Medulla oblongata (tissue), 1 donor: Measurements from ENCODE around the gene RETREG3.
"Not testable (repeated sequence)": the region's sequence is repeated elsewhere in the genome, so short reads cannot be mapped to it uniquely, and the experiment has no call there.

Experiments used
- DNase-seq: peaks from one replicate; pipeline ENCODE4 v3.0.0-alpha.2; 2015; ENCODE audit errors: extremely low spot score

Gene RETREG3

DNA sequence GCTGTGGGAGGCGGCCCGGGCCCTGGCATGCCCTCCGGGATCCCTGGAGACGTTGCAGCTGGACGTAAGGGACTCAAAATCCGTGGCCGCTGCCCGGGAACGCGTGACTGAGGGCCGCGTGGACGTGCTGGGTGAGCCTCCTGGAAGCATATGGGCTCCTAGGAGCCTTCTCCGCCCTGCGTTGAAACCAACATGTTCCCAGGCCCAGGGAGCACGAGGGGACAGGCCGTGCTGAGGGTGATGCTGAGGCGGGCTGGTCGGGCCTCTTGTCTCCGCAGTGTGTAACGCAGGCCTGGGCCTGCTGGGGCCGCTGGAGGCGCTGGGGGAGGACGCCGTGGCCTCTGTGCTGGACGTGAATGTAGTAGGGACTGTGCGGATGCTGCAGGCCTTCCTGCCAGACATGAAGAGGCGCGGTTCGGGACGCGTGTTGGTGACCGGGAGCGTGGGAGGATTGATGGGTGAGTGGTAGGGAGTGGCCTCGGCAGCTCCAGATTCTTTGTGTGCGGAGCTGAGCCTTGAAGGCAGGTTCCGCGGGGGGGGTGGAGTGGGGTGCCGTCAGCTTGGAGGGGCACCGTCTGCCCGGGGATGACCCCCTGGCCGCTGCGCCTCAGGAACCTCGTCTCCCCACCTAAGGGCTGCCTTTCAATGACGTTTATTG lies 55.9 kb downstream of the RETREG3 start:
- no peak for DNase-seq

DNA sequence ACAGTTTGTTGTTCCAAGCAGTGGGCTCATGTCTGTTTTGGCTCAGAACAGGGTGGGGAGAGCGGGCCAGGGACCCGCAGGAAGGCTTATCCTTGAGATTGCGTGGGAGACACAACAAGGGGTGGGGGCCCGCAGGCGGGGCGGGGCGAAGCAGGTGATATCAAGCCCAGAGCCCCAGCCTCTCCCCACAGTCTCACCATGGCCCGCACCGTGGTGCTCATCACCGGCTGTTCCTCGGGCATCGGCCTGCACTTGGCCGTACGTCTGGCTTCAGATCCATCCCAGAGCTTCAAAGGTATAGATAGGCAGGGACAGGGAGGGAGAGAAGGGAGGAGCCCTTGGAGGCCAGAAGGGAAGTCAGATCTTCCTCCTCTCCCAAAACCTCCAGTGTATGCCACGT lies 56.4 kb downstream of the RETREG3 start, which contains the start of gene HSD17B1:
Gene HSD17B1, plus strand, starts transcription at position 188 of the 400 bp plus-strand sequence. Its CDS starts 11 bp downstream, at position 199.
- DNase-seq = not testable (repeated sequence)

DNA sequence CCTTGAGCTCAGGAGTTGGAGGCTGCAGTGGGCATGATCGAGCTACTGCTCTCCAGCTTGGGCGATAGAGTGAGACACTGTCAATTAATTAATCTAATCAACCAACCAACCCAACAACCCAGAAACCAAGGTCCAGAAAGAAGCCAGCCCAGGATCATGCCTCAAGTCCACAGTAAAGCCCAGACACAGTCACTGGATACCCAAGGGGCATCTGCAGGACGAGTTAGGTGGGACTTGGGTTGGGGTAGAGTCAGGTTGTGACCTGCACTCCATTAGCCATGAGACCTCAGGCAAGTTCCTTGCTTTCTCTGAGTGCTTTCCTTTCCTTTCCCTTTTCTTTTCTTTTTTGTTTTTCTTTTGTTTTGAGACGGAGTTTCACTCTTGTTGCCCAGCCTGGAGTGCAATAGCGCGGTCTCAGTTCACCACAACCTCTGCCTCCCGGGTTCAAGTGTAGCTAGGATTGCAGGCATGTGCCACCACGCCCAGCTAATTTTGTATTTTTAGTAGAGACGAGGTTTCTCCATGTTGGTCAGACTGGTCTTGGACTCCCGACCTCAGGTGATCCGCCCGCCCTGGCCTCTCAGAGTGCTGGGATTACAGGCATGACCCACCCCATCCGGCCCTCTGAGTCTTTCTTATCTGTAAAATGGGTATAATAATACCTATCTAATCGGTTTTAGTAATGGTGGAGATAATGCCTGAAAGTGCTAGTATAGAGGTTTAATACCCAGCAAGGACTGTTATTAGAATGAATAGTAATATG lies 60.0 kb downstream of the RETREG3 start:
- no peak for DNase-seq

DNA sequence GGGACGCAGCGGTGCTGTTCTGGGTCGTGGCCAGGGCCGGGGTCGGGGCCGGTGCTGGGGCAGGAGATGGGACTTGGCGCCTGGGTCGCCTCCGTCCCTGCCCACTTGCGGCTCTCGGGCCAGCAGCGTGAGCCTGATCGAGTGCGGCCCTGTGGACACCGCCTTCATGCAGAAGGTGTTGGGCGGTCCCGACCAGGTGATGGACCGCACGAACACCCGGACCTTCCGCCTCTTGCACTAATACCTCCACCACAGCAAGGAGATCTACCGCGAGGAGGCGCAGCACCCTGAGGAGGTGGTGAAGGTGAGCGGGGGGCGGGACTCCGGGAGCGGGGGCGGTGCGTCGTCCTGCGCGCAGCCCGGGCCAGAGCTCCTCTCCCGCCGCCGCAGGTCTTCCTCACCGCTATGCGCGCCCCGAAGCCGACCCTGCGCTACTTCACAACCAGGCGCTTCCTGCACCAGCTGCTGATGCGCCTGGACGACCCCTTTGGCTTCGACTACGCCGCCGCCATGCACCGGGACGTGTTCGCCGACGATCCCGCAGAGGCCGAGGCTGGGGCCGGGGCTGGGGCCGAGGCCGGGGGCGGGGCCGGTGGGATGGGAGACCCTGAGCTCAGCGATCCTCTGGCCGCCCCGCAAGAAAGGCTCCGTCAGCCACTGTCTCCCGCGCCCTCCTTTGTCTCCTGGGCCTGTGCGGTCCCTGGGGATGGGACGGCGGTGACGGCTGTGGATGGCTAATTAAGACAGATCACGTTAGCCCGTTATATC lies 60.9 kb downstream of the RETREG3 start:
- DNase-seq = no peak

DNA sequence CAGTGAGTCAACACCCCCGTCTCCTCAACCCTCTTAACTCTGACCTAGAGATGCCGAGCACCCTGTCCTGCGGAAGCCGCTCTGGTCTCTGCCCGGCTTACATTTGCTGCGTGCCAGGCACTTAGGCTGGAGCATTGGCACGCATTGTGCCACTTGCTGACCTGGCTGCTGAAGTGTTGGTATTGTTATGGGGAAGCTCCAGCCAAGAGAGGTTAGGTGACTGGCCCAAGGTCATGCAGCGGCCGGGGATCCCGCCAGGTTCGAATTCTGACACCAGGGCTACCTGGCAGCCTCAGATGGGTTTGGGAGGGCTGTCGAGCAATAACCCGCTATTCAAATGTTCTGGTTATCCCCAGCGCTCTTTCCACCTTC lies 61.5 kb downstream of the RETREG3 start:
- no peak for DNase-seq

DNA sequence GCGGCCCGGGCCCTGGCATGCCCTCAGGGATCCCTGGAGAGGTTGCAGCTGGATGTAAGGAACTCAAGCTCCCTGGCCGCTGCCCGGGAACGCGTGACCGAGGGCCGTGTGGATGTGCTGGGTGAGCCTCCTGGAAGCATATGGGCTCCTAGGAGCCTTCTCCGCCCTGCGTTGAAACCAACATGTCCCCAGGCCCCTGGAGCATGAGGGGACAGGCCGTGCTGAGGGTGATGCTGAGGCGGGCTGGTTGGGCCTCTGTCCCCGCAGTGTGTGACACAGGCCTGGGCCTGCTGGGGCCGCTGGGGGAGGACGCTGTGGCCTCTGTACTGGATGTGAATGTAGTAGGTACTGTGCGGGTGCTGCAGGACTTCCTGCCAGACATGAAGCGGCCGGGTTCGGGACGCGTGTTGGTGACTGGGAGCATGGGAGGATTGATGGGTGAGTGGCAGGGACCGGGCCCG lies 62.1 kb downstream of the RETREG3 start:
- DNase-seq = no peak

DNA sequence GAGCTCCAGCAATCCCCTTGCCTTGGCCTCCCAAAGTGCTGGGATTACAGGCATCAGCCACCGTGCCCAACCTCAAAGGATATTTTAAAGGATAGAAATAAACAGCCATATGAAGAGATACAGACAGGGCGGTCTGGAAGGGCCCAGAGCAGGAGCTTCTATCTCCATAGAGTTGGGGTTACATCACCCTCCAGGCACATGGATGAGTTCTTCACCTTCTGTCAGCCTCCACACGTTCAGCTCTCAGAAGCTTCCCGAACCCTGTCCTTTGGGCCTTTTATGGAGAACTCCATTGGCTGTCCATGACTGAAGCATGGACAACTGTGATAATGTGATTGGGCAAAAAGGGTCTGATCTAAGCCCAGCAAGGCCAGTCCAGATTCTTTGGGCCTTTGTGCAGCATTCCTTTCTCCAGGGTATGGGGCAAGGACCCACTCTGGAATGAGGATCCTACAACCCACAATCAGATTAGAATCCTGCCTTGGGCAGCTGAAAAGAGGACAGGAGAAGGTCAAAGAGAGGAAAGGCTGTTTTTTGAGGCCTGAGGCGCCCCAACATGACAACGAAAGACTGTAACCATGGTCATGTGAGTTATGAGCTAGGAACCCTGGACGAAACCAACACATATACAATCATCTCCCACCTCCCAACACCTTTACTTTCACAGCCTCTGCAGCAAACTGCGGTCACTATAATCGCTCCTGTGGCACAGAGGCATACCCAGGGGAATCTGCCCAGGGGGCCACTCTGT lies 63.2 kb downstream of the RETREG3 start:
- not testable (repeated sequence) for DNase-seq

DNA sequence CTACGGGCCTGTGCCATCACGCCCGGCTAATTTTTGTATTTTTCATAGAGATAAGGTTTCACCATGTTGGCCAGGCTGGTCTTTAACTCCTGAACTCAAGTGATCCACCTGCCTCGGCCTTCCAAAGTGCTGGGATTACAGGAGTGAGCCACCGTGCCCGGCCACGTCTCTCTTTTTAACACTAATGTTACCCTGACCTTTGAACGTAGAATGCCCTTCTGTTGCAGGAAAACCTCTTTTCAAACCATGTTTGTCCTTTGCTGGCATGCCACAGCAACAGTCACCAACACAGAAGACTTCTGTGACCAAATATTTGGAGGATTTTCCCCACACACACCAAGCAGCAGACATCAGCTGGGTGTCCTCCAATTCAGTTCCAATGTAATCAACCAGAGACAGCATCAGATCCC lies 64.3 kb downstream of the RETREG3 start:
- no peak for DNase-seq

DNA sequence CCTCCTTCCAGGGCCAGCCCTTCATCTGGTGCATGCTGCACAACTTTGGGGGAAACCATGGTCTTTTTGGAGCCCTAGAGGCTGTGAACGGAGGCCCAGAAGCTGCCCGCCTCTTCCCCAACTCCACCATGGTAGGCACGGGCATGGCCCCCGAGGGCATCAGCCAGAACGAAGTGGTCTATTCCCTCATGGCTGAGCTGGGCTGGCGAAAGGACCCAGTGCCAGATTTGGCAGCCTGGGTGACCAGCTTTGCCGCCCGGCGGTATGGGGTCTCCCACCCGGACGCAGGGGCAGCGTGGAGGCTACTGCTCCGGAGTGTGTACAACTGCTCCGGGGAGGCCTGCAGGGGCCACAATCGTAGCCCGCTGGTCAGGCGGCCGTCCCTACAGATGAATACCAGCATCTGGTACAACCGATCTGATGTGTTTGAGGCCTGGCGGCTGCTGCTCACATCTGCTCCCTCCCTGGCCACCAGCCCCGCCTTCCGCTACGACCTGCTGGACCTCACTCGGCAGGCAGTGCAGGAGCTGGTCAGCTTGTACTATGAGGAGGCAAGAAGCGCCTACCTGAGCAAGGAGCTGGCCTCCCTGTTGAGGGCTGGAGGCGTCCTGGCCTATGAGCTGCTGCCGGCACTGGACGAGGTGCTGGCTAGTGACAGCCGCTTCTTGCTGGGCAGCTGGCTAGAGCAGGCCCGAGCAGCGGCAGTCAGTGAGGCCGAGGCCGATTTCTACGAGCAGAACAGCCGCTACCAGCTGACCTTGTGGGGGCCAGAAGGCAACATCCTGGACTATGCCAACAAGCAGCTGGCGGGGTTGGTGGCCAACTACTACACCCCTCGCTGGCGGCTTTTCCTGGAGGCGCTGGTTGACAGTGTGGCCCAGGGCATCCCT lies 65.7 kb downstream of the RETREG3 start:
- no peak for DNase-seq

DNA sequence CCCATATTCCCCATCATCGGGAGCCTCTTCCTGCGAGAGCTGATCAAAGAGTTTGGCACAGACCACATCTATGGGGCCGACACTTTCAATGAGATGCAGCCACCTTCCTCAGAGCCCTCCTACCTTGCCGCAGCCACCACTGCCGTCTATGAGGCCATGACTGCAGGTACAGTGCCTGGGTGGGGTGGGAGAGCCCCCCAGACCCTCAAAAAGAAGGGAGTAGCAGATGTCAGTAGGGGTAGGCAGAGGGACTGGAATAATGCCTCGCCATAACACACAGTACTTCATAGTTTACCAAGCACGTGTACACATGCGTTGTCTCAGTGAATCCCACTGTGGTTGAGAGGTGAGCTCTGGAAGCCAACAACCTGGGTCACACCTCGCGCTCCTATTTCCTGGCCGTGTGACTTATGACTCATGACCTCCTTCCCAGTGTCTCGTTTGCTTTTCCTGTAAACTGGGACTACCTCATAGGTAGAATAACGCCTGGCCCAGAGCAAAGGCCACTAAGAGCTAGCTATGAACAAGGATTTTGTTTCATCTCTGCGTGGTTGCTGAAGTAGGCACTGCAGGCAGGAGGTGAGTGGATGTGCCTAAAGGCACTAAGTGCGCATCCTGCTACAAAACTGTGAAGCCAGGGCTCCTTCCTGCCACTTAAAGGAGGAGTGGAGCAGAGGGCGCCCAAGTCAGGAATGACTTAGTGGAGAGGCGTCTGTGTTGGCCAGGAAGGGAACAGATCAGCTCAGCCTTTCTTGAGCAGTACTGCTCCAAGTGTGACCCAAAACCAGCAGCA lies 67.9 kb downstream of the RETREG3 start:
- no peak for DNase-seq

DNA sequence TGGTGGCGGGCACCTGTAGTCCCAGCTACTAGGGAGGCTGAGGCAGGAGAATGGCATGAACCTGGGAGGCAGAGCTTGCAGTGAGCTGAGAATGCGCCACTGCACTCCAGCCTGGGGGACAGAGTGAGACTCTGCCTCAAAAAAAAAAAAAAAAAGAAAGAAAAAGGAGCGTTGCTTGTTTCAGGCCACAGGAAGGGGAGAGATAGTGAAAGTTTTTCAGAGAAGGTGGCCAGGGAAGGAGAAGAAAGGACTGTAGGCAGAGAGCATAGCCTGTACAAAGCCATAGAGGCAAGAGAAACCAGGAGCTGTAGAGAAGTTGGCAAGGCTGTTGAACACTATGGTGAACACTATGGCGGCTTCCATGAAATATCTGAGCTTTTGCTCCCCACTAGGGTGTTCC lies 68.6 kb downstream of the RETREG3 start:
- not testable (repeated sequence) for DNase-seq

DNA sequence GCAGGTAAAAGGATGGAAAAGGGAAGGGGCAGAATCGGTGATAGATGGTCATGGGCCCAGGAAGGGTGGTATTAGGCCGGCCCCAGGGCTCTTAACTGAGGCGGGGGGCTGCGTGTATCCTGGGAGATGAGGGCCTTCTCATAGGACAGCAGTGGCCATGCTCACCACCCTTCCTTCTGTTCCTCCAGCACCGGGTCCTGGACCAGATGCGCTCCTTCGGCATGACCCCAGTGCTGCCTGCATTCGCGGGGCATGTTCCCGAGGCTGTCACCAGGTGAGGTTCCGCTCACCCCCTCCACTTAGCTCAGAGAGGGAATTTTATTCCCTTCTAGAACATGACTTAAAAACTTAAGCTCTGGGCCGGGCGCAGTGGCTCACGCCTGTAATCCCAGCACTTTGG lies 70.7 kb downstream of the RETREG3 start:
- no peak for DNase-seq

DNA sequence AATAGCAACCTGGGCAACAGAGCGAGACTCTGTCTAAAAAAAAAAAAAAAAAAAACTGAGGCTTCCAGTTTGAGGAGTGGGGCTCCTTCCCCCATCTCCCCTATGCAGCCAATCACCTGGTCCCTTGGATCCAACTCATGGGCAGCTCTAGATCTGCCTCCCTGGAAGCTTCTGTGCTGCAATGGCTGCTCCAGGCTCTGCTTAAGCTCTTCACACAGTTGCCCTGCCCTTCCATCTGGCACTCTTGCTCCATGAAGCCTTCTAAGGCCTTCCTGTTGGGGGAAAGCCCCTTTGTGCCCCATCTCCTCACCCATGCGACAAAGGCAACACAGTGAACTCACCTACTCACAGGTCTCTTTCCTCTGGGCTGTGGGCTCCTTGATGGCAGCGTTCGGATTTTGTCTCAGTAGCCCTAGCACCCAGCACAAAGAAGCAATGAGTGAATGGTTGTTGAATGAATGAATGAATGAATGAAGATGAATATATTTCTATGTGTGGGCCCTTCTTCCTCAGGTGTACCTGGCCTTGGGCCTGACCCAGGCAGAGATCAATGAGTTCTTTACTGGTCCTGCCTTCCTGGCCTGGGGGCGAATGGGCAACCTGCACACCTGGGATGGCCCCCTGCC lies 71.2 kb downstream of the RETREG3 start:
- DNase-seq = no peak

DNA sequence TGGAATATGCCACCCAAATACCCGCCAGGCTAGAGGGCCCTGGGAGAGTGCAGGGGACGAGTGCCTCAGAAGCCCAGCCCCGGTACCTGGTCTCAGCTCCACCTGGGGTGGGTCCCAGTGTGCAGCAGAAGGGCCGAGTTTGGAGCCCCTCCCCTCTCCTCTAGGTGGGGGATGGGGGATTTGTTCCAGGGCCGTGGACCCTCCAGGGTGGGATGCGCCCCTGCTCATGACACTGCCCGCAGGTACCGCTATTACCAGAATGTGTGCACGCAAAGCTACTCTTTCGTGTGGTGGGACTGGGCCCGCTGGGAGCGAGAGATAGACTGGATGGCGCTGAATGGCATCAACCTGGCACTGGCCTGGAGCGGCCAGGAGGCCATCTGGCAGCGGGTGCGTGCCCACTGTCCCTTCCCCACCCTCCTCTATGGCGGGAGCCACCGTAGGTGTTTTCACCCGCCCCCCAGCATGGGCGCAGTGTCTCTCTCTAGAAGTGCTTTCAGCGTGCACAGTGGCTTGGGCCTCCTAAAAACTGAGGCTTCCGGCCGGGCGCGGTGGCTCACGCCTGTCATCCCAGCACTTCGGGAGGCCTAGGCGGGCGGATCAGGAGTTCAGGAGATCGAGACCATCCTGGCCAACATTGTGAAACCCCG lies 71.9 kb downstream of the RETREG3 start:
- no peak for DNase-seq

DNA sequence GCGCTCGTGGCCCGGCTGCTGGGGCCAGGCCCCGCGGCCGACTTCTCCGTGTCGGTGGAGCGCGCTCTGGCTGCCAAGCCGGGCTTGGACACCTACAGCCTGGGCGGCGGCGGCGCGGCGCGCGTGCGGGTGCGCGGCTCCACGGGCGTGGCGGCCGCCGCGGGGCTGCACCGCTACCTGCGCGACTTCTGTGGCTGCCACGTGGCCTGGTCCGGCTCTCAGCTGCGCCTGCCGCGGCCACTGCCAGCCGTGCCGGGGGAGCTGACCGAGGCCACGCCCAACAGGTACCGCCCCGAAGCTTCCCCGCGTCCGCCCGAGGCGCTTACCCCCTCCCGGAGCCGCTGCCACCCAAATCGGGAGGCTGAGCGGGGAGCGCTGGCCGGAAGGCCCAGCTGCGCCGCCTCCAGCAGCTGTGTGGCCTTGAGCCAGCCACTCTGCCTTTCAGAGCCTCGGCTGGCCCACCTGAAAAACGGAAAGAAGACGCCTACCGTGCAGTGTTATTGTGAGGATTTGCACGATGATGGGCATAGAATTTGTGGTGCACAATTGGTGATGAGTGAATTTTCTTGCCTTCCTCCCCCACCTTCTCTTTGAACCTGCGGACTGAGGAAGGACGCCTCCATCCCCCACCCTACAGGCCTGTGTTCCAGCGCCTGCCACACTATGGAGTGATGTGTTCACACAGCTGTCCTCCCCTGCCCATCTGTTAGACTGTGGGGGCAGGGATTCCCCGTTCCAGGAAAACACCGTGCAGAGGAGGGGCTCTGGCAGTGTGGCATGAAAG lies 72.6 kb downstream of the RETREG3 start:
- DNase-seq = peak; percentile 60

DNA sequence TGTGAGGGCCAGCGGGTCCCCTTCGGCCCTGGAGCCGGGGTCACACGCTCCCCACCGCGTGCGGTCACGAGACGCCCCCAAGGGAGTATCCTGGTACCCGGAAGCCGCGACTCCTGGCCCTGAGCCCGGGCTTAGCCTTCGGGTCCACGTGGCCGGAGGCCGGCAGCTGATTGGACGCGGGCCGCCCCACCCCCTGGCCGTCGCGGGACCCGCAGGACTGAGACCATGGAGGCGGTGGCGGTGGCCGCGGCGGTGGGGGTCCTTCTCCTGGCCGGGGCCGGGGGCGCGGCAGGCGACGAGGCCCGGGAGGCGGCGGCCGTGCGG lies 73.2 kb downstream of the RETREG3 start, which contains the start of gene NAGLU:
Gene NAGLU, plus strand, starts transcription at position 194 of the 324 bp plus-strand sequence. Its CDS starts 32 bp downstream, at position 226.
- peak; percentile 97 for DNase-seq

DNA sequence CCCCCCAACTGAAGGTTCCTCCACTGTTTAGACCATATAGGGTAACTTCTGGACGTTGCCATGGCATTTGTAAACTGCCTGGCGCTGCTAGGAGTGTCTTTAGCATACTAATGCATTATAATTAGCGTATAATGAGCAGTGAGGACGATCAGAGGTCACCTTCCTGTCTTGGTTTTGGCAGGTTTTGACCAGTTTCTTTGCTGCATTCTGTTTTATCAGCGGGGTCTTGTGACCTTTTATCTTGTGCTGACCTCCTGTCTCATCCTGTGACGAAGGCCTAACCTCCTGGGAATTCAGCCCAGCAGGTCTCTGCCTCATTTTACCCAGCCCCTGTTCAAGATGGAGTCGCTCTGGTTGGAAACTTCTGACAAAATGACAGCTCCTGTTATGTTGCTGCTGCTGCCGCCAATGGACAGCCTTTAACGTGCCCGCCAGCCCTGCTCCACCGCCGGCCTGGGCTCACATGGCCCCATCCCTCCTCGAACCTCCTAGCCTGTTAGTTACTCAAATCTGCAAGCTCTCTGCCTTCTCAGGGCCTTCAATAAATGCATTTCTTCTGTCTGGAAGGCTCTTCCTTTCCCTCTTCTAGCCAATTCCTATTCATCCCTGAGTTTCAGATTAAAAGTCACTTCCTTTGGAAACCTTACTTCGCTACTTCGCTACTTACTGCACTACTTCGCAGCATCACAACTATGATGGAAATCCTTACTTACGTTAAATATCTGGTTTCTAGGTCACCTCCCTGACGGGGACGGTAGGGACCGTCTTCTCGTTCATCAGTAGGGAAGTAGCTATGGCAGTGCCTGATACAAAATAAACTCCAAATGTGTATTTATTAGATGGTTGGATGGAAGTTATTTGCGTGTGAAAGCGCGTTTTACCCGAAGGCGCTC lies 73.8 kb downstream of the RETREG3 start:
- no peak for DNase-seq
